Testis (tissue), 2 donors: Measurements from ENCODE around the gene MACROD2.

Experiments
- POLR2A ChIP-seq: fragments of 450-650 bp; IDR thresholded peaks from one replicate; pipeline ENCODE4 v1.6.1; 2017; ENCODE audit warnings: antibody characterized with exemption, mild to moderate bottlenecking, moderate library complexity
- TF ChIP-seq, protein P1 (sequence below), 3 experiments: fragments of 450-650 bp in 2 of 3; fragments of 200-600 bp in 1 of 3; sonication (generic) in 1 of 3; IDR thresholded peaks; one replicate each; pipeline ENCODE4 v1.5.1; 2016 to 2019; ENCODE audit warnings: antibody characterized with exemption in 3 of 3, mild to moderate bottlenecking in 2 of 3, moderate library complexity in 1 of 3

DNA sequence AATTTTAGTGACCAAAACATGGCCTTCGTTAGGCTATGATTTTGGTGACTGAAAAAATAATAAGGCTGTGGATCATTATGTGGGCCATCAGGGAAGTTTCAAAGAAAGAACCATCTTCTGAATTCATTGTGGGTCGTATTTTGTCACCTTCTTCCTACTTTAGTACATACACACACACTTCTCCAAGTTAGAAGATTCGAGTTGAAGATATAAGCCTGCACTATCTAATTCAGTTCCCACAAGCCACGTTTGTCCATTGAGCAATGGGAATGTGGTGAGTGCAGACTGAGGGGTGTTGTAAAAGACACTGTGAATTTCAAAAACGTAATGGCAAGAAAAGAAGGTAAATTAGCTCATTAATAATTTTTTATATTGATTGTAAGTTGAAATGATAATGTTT is 1812.0 kb downstream of the MACROD2 start:
- TF ChIP-seq, protein P1, sequence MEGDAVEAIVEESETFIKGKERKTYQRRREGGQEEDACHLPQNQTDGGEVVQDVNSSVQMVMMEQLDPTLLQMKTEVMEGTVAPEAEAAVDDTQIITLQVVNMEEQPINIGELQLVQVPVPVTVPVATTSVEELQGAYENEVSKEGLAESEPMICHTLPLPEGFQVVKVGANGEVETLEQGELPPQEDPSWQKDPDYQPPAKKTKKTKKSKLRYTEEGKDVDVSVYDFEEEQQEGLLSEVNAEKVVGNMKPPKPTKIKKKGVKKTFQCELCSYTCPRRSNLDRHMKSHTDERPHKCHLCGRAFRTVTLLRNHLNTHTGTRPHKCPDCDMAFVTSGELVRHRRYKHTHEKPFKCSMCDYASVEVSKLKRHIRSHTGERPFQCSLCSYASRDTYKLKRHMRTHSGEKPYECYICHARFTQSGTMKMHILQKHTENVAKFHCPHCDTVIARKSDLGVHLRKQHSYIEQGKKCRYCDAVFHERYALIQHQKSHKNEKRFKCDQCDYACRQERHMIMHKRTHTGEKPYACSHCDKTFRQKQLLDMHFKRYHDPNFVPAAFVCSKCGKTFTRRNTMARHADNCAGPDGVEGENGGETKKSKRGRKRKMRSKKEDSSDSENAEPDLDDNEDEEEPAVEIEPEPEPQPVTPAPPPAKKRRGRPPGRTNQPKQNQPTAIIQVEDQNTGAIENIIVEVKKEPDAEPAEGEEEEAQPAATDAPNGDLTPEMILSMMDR (IDR thresholded peaks at IDR 0.05): no peak
- TF ChIP-seq POLR2A: no peak
